Right lung (tissue), 5 donors: Measurements from ENCODE around the gene LRRFIP1. TPM values are rescaled to one million over a fixed set of nuclear protein-coding genes. Genes with fewer than 3 reads are reported as not detected.
"Not testable (repeated sequence)": the region's sequence is repeated elsewhere in the genome, so short reads cannot be mapped to it uniquely, and the experiment has no call there.

Experiments used
- DNase-seq, 2 donors: peaks; one replicate each; pipeline ENCODE4 v3.0.0-alpha.2; 2013
- polyA plus RNA-seq, 5 donors: library from polyadenylated mRNA; unstranded; fragments of 120-200 nt; gene quantifications; one replicate each; pipeline versions ENCODE4 v1.2.1 to v1.2.3, GENCODE V29; 2013; ENCODE audit warnings: inconsistent platforms in 1 of 5, low replicate concordance in 1 of 5; ENCODE audit not compliant: insufficient read length in 5 of 5, insufficient read depth in 1 of 5

LRRFIP1 gene
- polyA plus RNA-seq, 5 donors, result 88.5 to 129 (median 119) TPM

DNA sequence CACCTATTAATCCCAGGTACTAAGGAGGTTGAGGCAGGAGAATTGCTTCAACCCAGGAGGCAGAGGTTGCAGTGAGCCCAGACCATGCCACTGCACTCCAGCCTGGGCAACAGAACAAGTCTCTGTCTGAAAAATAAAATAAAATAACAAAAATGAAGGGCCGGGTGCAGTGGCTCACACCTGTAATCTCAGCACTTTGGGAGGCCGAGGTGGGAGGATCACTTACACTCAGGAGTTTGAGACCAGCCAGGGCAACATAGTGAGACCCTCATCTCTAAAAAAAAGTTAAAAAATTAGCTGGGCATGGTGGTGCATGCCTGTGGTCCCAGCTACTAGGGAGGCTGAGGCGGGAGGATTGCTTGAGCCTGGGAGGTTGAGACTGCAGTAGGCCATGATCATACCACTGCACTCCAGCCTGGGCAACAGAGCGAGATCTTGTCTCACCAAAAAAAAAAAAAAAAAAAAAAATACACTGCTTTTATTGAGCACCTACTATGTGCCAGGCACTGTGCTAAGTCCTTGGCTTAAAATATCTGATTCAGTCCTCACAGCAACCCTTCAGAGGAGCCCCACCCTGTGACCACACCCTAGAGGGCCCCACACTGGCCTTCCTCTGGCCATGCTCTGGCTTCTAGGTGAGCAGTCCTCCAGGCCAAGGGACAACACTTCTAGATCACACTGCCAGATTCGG lies 31.4 kb upstream of the LRRFIP1 start:
- DNase-seq, result not testable (repeated sequence)

DNA sequence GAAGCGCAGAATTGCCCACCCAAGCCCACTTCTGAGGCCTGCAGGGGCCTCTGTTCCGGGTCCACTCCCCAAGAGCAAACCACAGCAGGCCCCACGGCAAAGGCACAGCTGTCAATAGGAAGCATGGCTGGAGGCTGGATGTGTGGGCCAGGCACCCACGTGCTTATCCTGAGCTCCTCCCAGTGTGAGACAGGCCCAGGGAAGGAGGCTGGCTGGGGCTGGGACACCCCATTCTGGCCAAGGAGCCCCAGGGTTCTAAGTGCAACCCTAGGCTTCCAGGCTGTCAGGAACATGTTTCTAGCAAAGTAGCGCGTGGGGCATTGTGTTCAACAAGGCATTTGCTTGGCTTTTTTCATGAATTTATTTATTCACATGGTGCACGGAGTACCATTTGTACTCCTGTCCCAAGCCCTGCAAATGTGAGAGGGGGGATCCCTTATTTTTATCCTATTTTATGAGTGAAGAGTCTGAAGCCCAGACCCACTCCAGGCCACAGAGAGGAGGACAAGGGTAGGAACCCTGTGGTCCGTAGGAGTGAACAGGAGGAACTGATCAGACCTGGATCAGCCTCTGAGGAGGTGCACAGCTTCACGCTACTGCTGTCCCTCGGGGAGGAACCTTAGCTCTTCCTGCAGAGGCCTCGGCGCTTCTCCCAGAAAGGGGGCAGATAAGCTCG lies 30.7 kb upstream of the LRRFIP1 start:
- no peak for DNase-seq

DNA sequence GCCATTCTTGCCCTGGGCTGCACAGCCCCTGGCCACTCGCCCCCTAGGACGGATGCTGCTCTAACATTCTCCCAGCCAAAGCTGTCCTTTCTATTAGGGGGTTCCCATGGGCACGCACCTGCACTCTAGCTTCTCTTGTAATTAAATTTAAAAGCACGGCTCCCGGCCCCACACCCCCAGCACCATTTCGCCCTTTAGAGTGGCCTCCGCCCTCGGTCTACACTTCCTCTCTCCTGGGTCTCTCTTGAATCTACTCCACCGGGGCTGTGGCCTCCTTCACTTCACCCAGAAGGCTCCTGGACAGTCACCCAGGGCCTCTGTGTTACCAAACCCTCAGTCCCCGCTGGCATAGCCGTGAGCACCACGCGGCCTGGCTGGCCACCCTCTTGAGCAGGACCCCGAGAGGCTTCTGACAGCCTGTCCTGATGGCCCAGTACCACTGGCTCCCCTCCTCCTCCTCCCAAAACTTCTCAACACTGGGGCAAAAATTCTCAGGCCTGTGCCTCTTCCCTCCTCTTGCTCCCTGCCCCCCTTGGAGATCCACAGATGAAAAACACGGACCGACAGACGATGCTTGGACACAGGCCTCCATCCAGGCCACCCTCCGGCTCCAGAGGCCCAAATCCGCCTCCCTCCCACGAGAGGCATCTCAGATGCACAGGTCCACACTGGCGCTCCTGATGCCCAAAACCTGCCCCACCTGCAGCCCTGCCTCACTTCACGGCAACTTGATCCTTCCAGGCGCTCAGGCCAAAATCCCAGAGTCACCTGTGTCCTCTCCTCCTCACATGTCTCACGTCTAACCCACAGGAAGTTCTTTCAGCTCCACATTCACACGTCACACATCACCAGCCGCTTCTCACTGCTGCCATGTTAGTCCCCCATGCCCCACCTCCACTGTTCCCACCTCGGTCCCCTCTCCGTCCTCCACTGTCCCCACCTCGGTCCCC lies 29.9 kb upstream of the LRRFIP1 start:
- DNase-seq, result no peak

DNA sequence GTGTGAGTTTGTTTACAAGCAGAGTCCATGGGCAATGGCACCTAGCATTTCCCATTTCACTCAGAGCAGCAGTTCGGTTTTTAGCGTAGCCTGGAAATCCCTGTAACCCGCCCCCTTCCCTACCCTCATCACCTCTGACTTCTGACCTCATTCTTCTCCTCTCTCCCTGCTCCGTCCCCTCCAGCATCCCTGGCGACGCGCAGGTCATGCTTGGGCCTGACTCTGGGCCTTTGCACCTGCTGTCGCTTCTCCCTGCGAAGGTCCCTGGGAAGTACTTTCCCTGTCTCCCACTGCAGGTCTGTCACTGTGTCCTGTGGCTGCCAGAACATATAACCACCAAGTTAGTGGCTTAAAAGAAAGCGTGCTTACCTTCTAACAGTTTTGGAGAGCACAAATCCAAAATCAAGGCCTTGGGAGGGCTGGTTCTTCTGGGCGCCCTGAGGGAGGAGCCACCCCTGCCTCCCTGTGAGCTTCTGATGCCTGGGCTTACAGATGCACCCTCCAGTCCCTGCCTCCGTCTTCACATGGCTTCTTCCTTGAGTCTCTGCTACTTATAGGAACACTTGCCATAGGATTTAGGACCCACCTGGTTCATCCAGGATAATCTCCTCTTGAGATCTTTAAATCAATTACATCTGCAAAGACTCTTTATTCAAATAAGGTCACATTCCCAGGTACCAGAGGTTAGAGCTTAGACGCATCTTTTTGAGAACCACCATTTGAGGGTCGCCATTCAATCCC lies 28.7 kb upstream of the LRRFIP1 start:
- DNase-seq, result no peak

DNA sequence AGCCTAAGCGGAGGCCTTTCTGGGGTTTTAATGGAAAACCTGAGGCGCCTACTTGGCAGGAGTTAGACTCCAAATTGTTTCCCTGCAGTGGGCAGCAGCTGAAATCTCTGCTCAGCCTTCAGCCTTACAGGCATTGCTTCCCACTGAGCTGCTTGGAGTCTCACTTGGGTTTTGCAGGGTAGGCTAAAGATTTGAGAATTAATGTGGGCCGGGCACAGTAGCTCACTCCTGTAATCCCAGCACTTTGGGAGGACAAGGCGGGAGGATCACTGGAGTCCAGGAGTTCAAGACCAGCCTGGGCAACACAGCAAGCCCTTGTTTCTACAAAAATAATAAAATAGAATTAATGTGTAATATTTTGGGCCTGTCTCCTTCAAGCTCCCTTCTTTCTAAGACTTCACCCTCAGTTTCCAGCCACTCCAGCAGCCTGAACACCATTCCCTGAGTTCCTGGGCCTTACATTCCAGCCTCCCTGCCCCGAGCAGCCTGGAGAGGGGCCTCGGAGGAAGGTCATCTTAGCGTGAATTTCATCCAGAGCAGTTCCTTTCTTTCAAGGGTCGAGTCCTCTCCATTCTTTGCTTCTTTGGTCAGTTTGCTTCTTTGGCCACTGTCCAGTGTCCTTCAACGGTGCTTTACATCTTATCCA lies 27.8 kb upstream of the LRRFIP1 start:
- DNase-seq, result no peak

DNA sequence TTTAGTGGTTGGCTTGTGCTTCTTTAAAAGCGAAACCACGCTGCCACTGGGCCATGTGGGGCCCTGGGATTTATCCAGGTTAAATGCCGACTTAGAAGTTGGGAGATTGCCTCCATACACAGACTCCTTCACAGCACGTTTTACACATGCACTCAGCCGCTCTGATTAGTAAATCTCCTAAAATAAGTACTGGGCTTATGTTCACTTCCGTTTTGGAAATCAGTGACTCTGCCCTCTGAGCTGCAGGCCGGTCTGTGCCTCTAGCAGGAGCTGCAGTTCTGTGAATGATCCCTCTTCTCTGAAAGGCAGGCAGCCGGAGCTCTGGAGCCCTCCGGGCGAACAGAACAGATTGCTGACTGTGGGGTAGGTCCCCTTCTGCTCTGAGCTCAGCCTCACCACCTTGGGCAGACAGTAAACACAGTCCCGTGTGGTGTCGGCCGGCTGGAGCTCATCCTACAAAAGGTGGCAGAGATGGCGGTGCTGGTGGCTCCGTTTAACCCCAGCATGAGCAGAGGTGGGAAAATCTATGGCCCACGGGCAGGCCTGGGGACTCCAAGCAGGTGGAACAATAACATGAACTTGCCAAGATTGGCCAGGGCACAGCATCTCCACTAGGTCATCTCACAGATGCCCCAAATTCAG lies 27.1 kb upstream of the LRRFIP1 start:
- no peak for DNase-seq

DNA sequence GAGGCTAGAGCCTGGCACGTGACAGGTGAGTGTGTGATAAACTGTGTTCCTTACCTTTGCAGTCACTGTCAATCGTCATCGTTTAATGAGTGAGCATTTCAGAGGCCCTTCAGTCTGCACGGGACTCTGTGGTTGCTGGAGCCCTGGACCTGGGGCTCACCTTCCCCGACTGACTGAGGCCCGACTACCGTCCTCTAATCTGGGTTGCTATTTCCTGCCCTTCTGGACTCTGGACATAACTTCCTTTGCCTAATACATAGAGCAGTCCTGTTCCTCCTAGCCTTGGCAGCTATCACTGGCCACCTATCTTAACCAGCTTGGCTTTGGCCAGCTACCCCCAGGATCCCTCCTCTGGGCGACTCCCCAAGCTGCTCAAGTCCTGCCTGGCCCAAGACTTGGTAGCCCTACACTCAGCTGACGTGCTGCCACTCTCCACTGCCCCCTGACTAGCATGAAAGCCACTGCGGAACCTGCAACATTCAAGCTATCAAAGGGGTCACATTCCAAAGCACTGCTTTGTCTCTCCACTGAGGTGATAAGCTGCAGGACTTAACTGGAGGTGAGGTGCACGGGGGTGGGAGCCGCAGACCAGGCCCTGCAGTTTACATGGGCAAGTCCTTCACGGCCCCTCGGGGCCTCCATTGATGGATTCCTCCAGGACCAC lies 25.8 kb upstream of the LRRFIP1 start:
- DNase-seq, result no peak

DNA sequence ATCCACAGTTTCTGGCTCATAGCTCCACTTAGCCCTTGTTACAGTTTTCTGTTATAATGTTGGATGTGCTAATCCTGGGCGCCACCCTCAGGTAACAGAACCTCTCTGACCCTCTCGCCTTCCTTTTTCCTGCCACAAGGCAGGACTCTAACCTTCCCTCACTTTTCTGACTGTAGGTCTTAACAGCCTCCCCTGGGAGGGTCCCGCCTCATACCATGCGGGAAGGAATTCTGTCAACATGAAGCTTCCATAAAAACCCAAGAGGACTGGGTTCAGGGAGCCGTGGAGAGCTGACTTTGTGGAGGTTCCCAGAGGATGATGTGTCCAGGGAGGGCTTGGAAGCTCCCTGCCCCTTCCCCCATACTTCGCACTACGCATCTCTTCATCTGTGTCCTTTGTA lies 25.0 kb upstream of the LRRFIP1 start:
- DNase-seq, result no peak

DNA sequence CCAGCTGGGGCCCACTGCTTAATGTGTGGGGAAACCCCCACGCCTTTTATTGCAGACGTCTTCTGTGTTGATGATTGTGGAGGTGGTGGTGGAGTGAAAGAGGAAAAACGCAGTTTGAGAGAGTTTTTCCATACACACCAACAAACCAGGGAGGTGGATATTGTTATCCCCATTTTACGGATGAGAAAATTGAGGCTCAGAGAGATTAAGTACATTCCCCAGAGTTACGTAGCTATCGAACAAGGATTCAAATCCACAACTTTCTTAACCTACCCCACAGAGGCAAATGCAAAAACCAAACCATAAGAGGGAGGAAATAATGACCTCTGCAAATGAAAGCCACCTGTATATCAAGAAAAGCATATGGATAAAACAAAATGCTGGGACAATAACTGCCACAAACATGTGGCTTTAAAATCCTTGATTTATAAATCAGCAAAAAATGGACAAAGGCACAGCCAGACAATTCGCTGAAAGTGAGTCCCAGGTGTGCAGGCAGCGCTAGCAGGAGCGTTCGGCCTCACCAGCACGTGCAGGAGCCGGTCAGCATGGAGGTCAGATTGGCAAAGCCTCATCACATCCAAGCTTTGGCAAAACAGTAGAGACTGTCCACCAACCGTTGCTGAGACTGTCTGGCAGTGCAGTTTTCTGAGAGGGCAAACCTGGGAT lies 24.2 kb upstream of the LRRFIP1 start:
- no peak for DNase-seq

DNA sequence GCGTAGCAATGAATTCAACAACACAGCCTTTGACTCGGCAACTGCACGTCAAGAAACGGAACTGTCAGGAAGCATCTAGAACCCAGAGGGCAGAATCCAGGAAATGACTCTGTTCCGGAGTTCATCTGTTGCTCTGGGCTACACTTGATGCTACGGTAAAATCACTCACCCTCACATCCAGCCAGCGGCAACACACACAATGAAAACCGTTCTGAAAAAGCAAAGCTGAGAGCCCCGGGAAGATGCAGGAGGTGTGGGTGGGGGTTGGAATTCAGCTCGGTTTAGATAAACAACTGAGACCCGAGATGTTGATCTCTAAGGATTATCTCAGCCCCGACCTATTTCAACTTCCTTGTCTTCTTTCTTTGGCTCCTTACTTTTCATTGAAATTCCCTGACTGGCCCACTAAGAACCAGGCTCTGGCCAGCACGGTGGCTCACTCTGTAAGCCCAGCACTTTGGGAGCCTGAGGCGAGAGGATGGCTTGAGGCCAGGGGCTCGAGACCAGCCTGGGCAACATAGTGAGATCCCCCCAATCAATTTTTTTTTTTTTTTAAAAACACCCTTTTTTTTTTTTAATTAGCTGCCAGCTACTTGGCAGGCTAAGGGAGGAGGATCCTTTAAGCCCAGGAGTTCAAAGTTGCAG lies 23.5 kb upstream of the LRRFIP1 start:
- peak in 1 of 2 donors; percentile 60 for DNase-seq

DNA sequence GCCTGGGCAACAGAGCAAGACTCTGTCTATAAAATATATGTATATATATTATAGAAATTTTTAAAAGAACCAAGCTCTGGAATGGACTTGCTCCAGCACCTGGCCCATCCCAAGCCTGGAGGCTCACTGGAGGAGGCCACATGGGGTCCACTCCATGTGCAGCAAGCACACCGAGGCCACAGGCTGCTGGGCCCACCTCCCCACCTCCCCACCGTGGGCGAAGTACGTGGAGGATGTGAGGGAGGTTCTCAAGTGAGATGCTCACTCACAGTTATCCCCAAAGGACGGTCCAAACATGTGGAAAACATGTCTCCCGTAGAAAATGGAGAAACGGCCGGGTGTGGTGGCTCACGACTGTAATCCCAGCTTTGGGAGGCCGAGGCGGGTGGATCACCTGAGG lies 23.0 kb upstream of the LRRFIP1 start:
- DNase-seq, result no peak

DNA sequence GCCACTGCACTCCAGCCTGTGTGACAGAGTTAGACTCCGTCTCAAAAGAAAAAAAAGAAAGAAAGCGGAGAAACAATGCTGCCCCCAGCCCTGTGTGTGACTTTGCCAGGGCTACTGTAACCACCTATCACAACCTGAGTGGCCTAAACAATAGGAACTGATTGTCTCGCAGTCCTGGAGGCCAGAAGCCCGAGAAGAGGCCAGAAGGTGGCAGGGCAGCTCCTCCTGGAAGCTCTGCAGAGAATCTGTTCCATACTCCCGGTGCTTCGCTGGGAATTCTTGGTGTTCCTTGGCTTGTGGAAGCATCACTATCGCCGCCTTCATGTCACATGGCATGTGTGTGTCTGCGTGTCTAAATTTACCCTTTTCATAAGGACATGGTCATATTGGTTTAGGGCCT lies 22.4 kb upstream of the LRRFIP1 start:
- no peak for DNase-seq

DNA sequence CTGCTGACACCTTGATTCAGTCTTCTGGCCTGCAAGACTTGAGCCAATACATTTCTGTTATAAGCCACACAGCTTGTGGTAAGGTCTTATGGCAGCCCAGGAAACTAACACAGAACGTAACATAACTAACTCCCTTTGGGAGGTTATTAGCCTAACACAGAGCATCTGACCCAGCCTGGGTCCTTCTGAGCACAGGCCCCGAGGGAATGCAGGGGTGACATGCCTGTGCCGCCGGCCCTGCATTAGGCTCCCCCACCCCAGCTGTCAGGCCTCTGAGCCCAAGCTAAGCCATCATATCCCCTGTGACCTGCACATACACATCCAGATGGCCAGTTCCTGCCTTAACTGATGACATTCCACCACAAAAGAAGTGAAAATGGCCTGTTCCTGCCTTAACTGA lies 20.9 kb upstream of the LRRFIP1 start:
- DNase-seq, result not testable (repeated sequence)

DNA sequence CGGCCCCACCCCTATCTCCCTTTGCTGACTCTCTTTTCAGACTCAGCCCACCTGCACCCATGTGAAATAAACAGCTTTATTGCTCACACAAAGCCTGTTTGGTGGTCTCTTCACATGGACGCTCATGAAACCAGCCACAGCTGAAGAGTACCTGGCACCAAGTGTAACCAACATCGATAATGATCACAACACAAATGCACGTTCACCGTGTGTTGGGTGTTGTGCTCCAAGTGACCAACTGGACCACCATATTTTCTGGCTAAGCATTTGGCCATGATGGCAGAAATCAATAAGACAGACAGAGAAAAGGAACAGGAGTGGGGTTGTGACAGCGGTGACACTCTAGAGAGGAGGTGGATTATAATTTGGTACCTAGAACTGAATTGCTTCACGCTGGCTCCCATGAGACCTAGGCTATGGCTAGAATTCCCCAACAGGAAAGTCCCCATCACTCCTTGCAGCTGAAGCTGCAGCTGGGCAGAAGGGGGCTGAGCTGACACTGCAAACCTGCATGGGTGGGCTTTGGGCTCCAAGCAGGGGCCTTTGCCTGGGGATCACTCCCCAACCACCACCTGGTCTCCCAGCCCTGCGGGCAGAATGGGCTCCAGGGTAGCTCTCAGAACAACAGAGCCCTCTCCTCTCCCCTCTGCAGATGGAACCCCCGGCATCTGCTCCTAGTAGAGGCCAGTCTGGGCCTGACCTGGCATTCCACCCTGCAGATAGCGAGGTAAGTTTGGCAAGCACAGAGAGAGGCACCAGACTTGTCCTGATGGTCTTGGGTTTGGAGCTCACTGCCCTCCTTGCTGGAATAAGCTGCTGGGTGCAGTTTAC lies 14.6 kb upstream of the LRRFIP1 start:
- DNase-seq, result no peak

DNA sequence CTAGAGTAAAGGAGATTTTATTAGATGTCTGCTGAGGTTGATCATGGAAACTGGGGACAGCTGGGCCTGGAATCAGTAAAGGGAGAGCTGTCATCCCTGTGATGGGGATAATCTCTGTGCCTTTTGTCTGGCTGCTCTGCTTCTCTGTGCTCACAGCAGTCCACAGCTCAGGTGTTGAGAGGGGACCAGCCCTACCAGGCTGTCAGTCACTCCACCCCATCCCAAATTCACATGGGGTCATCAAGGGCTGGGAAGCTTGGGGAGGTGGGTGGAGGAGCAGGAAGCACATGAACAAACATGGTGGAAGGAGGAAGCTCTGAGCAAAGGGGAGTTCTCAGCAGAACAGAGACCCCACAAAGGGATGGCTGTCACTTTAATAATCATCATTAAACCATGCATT lies 13.7 kb upstream of the LRRFIP1 start:
- DNase-seq, result no peak

DNA sequence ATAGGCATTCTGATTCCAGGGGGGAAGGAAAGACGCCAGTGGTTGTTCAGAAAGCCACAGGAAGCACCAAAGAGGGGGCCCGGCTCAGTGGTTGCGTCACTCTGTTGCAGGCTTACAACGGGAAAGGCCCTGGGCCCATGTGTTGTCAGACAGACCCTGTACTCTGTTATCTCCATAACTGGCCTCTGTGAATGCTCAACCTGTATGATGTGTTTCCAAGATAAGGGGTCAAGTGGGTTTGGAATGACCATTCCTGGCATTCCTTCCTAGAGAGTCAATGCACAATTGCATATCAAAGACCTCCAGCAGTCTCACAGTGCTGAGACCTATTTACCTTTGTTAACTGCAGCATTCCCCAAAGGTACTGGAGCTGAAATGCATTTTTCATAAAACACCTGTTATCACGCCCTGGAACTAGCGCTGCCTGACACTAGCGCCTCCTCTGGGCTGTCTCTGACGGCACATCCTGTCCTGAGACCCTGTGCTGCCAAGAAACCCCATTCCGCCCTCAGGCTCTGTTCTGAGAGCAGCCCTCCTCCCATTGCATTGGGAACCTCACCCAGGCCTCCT lies 13.2 kb upstream of the LRRFIP1 start:
- DNase-seq, result no peak

DNA sequence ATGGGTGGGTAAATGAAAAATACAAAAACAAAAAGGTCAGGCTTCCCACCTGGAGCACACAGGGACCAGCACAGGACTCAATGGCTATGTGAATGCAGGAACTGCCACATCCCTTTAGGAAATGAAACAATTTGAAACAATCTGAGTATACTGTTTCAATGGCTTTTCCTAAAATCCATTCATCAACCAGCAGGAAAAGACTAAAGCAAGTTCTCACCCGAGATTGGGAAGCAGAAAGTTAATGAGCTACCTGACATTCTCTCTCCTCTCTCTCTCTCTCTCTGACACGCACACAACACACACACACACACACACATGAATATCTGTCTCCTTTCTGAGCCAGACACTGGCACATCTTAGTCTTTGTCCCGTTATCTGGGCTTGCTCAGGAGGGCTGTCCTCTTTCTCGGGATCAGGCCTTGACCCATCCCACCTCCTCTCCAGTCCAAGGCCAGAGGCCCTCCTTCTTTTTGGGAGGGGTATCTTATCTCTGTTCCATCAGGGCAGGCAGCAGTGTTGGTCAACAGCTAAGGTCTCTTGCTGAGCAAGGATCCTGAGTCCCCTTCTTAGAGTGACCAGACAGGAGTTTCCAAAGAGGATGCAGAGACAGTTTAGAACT lies 11.6 kb upstream of the LRRFIP1 start:
- DNase-seq, result no peak
